HepG2 (cell line): ENCODE results near the gene MYBPC3. TPM values are rescaled to one million over a fixed set of nuclear protein-coding genes. Genes with fewer than 3 reads are reported as not detected.

Experiments used
- ATAC-seq: fragments of 200-7000 bp; cut with Tn5 transposase; 3 replicates; pipeline ENCODE4 v1.9.1; 2020; ENCODE audit warnings: mild to moderate bottlenecking, moderate library complexity
- BruUV-seq: library from RNA; stranded (reverse); fragments of 400-500 nt; replicated peaks from 2 replicates; lab custom pipeline; 2021; lab: Mats Ljungman, UMichigan
- CTCF ChIA-PET: fragments of 300-600 bp; formaldehyde crosslinking; extraction: SDS; loops from one replicate; lab custom pipeline; 2021; ENCODE audit warnings: low total read pairs, inconsistent platforms, low intra/inter-chr PET ratio; lab: Yijun Ruan, JAX
- POLR2A ChIA-PET: fragments of 350-600 bp; sonication (Branson Sonifier 250); formaldehyde crosslinking; loops from one replicate; lab custom pipeline; 2020; ENCODE audit warnings: antibody characterized with exemption, inconsistent platforms; lab: Yijun Ruan, JAX
- DNase-seq: peaks from one replicate; pipeline ENCODE4 v3.0.0-alpha.2; 2015; ENCODE audit warnings: low spot score
- FAIRE-seq: peaks from 3 replicates; lab custom pipeline; 2011; peaks lifted over from hg19 to GRCh38; lab: Jason Lieb, UNC
- H2AFZ ChIP-seq: one replicate; pipeline ENCODE4 v1.6.1; 2011; ENCODE audit warnings: low read length, inconsistent platforms
- H3K27ac ChIP-seq: fragments of 300-600 bp; 3 replicates; pipeline ENCODE4 v1.8.0; 2011; ENCODE audit warnings: mixed run types, mild to moderate bottlenecking, mixed read lengths, low read length, inconsistent platforms; ENCODE audit not compliant: insufficient read depth; ENCODE audit errors: extremely low read length
- H3K27me3 ChIP-seq, 2 experiments: fragments of 200-600 bp in 1 of 2; 2 replicates in 1 of 2; 3 replicates in 1 of 2; pipeline versions ENCODE4 v1.6.0 to v1.8.0; 2011; ENCODE audit warnings: low read length in 2 of 2, mild to moderate bottlenecking in 2 of 2, moderate library complexity in 2 of 2, inconsistent platforms in 1 of 2; ENCODE audit not compliant: insufficient read depth in 2 of 2, control insufficient read depth in 1 of 2
- H3K36me3 ChIP-seq, 2 experiments: fragments of 200-600 bp in 1 of 2; replicated peaks in 1 of 2; 2 replicates in 1 of 2; 3 replicates in 1 of 2; pipeline versions ENCODE4 v1.5.1 to v1.8.0; 2011; ENCODE audit warnings: low read length in 2 of 2, inconsistent platforms in 1 of 2; ENCODE audit not compliant: insufficient read depth in 2 of 2, control insufficient read depth in 1 of 2
- H3K4me1 ChIP-seq: 2 replicates; pipeline ENCODE4 v1.5.1; 2012; ENCODE audit warnings: low read length, inconsistent platforms; ENCODE audit not compliant: insufficient read depth
- H3K4me2 ChIP-seq: 2 replicates; pipeline ENCODE4 v1.6.0; 2011; ENCODE audit warnings: low read depth, low read length, inconsistent platforms
- H3K4me3 ChIP-seq, 3 experiments: fragments of 200-600 bp in 1 of 3; sonication (generic), shearing (Covaris generic) in 1 of 3; replicated peaks in 1 of 3; 2 replicates each; pipeline ENCODE4 v1.5.1; 2011 to 2016; ENCODE audit warnings: low read length in 3 of 3, inconsistent platforms in 2 of 3, low read depth in 2 of 3, mild to moderate bottlenecking in 2 of 3, control low read depth in 1 of 3, mixed read lengths in 1 of 3; ENCODE audit not compliant: insufficient read depth in 1 of 3
- H3K79me2 ChIP-seq: one replicate; pipeline ENCODE4 v1.6.1; 2011; ENCODE audit warnings: low read length, inconsistent platforms; ENCODE audit not compliant: insufficient read depth
- H3K9ac ChIP-seq: 2 replicates; pipeline ENCODE4 v1.6.0; 2011; ENCODE audit warnings: mild to moderate bottlenecking, low read depth, low read length, inconsistent platforms; ENCODE audit not compliant: insufficient read depth
- H3K9me3 ChIP-seq: 2 replicates; pipeline ENCODE4 v1.5.1; 2012; ENCODE audit warnings: mild to moderate bottlenecking, low read length
- H4K20me1 ChIP-seq: 2 replicates; pipeline ENCODE4 v1.6.0; 2011; ENCODE audit warnings: inconsistent platforms, mild to moderate bottlenecking, low read length, moderate library complexity; ENCODE audit not compliant: insufficient read depth
- AGO2 ChIP-seq: fragments of 200-400 bp; formaldehyde crosslinking; optimal IDR thresholded peaks from 2 replicates; pipeline ENCODE3; 2017; ENCODE audit warnings: mild to moderate bottlenecking, low read depth, low read length, moderate library complexity
- ATF7 ChIP-seq, 2 experiments: fragments of 450-650 bp in 1 of 2; sonication (generic) in 1 of 2; formaldehyde crosslinking in 1 of 2; IDR thresholded peaks; 2 replicates each; pipeline versions ENCODE4 v1.4.0 to v1.6.1; 2016 to 2020; ENCODE audit warnings: antibody characterized with exemption in 1 of 2, mild to moderate bottlenecking in 1 of 2, missing genetic modification reagents in 1 of 2
- ZNF720 ChIP-seq: sonication (generic); formaldehyde crosslinking; IDR thresholded peaks from 2 replicates; pipeline ENCODE4 v1.4.0; 2020; ENCODE audit warnings: missing genetic modification reagents
- WGBS: methylation state at CpG from one replicate; pipeline ENCODE4 v1.1.6; 2017; ENCODE audit warnings: low lambda C conversion rate; 5-methylcytosine and 5-hydroxymethylcytosine counted together
- in situ Hi-C: cut with HindIII; loops from 2 replicates; pipeline ENCODE4 v1.10.0; 2017; ENCODE audit warnings: low pct_unique_long_range_greater_than_20kb; ENCODE audit not compliant: extremely low pct_ligation_motif_present
- intact Hi-C: fragments of 100-400 bp; cut with micrococcal nuclease; formaldehyde crosslinking; loops from one replicate; pipeline ENCODE4 v1.10.0; 2022; ENCODE audit not compliant: unreplicated experiment
- polyA plus RNA-seq, 8 experiments: library from polyadenylated mRNA; depleted of rRNA in 3 of 8; stranded (reverse) in 7 of 8; unstranded in 1 of 8; fragments of >200 nt; fragmentation: Illumina TruSeq in 4 of 8; extraction: Trizol in 4 of 8; gene quantifications; 2 replicates each; pipeline versions ENCODE4 v1.2.1 to v1.2.3, GENCODE V29; 2011 to 2016; ENCODE audit warnings: low read depth in 4 of 8, missing spikeins in 1 of 8, mixed read lengths in 1 of 8; ENCODE audit not compliant: insufficient read depth in 1 of 8
- total RNA-seq, 5 experiments: library from RNA; depleted of rRNA; stranded (reverse); fragments of >200 nt; fragmentation: Illumina TruSeq; extraction: Trizol; gene quantifications; 2 replicates each; pipeline ENCODE4 v1.2.3, GENCODE V29; 2016; ENCODE audit warnings: low read depth in 1 of 5
- TF ChIP-seq, protein P1 (sequence below): sonication (generic); formaldehyde crosslinking; IDR thresholded peaks from 2 replicates; pipeline ENCODE4 v1.4.0; 2020; ENCODE audit warnings: missing genetic modification reagents

The MYBPC3 gene
- total and polyA plus RNA-seq, 2 of the 13 experiments (the other 11 are each of a cell fraction or from before 2014, with no cell fraction given): not detected

DNA sequence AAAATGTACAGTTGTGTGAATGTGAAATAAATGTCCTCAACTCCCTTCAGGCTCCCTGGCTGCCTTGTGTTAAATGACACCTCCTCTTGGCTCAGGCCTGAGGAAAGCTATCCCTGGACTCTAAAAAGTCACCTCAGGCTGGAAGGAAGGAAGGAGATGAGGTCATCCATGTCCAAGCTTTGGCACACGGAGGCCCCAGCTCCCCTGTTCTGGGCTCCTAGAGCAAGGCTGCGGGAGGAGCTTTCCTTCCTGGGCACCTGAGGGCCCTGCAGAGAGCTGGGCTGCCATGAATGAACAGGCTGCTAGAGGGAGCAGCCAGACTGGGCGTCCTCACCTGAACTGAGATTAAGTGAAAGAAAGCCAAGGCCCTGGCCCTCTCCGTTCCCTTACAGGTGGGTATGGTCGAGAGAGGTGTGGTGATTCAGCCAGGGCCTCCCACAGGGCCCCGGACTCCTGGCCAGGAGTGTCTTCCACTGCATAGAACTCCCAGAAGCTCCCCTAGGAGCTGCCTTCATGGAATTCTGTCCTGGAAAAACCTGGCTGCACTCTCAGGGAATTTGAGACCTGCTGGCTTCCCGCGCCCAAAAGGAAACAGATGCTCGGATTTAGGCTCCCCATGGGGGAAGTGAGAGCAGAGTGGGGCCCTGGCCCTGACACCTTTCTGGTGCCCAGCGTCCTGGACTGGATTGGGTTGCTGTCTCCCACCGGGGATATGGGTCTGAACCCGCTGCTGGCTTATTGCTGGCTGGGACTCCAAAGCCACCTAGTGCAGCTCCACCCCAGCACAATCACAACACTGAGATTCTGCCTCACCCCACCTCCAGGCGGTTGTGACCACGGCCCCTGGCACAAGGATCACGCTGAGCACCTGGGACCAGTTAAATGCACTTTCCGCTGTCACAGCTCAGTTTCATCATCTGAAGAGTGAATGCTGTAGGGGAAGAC is 22.2 kb downstream of the MYBPC3 start:
- Histone ChIP-seq H3K27ac (no peak overlapping the region), H2AFZ (no peak overlapping the region), H3K4me2 (no peak overlapping the region), H4K20me1 (no peaks in the 10 kb centered on the region), H3K36me3 (peaks cover 10 to 43% of the 10 kb centered on the region in 2 experiments), H3K79me2 (no peaks in the 10 kb centered on the region), H3K27me3 (no peaks in the 10 kb centered on the region), H3K9ac (no peak overlapping the region), H3K4me1 (no peaks in the 10 kb centered on the region), H3K4me3 (no peak overlapping the region), H3K9me3 (no peaks in the 10 kb centered on the region)
- CTCF ChIA-PET: interaction anchor here (0.7 kb wide), 1 partner anchor 25 kb away, joined by 3 read pairs; no protein-coding TSS in a partner anchor
- DNase-seq: no peak
- no TSS peak for BruUV-seq
- intact Hi-C loops (no loop called here), in situ Hi-C loops (no loop called here)
- POLR2A ChIA-PET: no interaction called here
- ATAC-seq: peak; percentile 19; the same call in 2 of the 3 replicates
- FAIRE-seq: no peak
- WGBS: 87% methylated on average over 9 of the region's 16 CpGs
- TF ChIP-seq, protein P1, sequence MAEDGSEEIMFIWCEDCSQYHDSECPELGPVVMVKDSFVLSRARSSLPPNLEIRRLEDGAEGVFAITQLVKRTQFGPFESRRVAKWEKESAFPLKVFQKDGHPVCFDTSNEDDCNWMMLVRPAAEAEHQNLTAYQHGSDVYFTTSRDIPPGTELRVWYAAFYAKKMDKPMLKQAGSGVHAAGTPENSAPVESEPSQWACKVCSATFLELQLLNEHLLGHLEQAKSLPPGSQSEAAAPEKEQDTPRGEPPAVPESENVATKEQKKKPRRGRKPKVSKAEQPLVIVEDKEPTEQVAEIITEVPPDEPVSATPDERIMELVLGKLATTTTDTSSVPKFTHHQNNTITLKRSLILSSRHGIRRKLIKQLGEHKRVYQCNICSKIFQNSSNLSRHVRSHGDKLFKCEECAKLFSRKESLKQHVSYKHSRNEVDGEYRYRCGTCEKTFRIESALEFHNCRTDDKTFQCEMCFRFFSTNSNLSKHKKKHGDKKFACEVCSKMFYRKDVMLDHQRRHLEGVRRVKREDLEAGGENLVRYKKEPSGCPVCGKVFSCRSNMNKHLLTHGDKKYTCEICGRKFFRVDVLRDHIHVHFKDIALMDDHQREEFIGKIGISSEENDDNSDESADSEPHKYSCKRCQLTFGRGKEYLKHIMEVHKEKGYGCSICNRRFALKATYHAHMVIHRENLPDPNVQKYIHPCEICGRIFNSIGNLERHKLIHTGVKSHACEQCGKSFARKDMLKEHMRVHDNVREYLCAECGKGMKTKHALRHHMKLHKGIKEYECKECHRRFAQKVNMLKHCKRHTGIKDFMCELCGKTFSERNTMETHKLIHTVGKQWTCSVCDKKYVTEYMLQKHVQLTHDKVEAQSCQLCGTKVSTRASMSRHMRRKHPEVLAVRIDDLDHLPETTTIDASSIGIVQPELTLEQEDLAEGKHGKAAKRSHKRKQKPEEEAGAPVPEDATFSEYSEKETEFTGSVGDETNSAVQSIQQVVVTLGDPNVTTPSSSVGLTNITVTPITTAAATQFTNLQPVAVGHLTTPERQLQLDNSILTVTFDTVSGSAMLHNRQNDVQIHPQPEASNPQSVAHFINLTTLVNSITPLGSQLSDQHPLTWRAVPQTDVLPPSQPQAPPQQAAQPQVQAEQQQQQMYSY (CRISPR knock-in tag): no peak
- TF ChIP-seq AGO2 (peak; percentile 20), ATF7 (IDR thresholded peaks at IDR 0.05) (peak; percentile 34; the same call in 1 of the 2 replicates), ATF7 (CRISPR knock-in tag; IDR thresholded peaks at IDR 0.05) (no peak), ZNF720 (CRISPR knock-in tag) (no peak)
